Measurements from ENCODE around the gene NSMF.
"Not testable (repeated sequence)": the region's sequence is repeated elsewhere in the genome, so short reads cannot be mapped to it uniquely, and the experiment has no call there.

The NSMF gene

GRCh38 chr9:137416006-137416562, 43.0 kb downstream of the NSMF start:
- no peak overlapping the region for H3K4me3 ChIP-seq (ENCODE audit: low read depth, low read length)

- no peak overlapping the region for H3K4me3 ChIP-seq (ENCODE audit: low read depth, low read length)
Observed at GRCh38 chr9:137415451-137415850, 43.7 kb downstream of the NSMF start.

- H3K4me3 ChIP-seq (ENCODE audit: low read depth, low read length): no peak overlapping the region
Observed at GRCh38 chr9:137412431-137412830, 46.7 kb downstream of the NSMF start.

GRCh38 chr9:137411645-137412380, 47.3 kb downstream of the NSMF start:
- no peak overlapping the region for H3K4me3 ChIP-seq (ENCODE audit: low read depth, low read length)

GRCh38 chr9:137411260-137411644, 47.9 kb downstream of the NSMF start:
- no peak overlapping the region for H3K4me3 ChIP-seq (ENCODE audit: low read depth, low read length)

GRCh38 chr9:137410891-137411249, 48.3 kb downstream of the NSMF start:
- H3K4me3 ChIP-seq (ENCODE audit: low read depth, low read length): no peak overlapping the region

- H3K4me3 ChIP-seq (ENCODE audit: low read depth, low read length): not testable (repeated sequence)
Observed at GRCh38 chr9:137410236-137410890, 48.8 kb downstream of the NSMF start.

- no peak overlapping the region for H3K4me3 ChIP-seq (ENCODE audit: low read depth, low read length)
Observed at GRCh38 chr9:137409515-137409914, 49.6 kb downstream of the NSMF start.

GRCh38 chr9:137408651-137409405, 50.3 kb downstream of the NSMF start:
- no peak overlapping the region for H3K4me3 ChIP-seq (ENCODE audit: low read depth, low read length)

- no peak overlapping the region for H3K4me3 ChIP-seq (ENCODE audit: low read depth, low read length)
Observed at GRCh38 chr9:137407590-137408300, 51.4 kb downstream of the NSMF start.

- no peak overlapping the region for H3K4me3 ChIP-seq (ENCODE audit: low read depth, low read length)
Observed at GRCh38 chr9:137406876-137407589, 52.1 kb downstream of the NSMF start.

GRCh38 chr9:137406085-137406760, 52.9 kb downstream of the NSMF start:
- no peak overlapping the region for H3K4me3 ChIP-seq (ENCODE audit: low read depth, low read length)

- no peak overlapping the region for H3K4me3 ChIP-seq (ENCODE audit: low read depth, low read length)
Observed at GRCh38 chr9:137405677-137406081, 53.5 kb downstream of the NSMF start.

GRCh38 chr9:137404961-137405567, 54.1 kb downstream of the NSMF start:
- H3K4me3 ChIP-seq (ENCODE audit: low read depth, low read length): no peak overlapping the region

- H3K4me3 ChIP-seq (ENCODE audit: low read depth, low read length): no peak overlapping the region
Observed at GRCh38 chr9:137403269-137403668, 55.9 kb downstream of the NSMF start.

GRCh38 chr9:137402746-137403145, 56.4 kb downstream of the NSMF start:
- no peak overlapping the region for H3K4me3 ChIP-seq (ENCODE audit: low read depth, low read length)

- H3K4me3 ChIP-seq (ENCODE audit: low read depth, low read length): no peak overlapping the region
Observed at GRCh38 chr9:137398561-137399468, 60.3 kb downstream of the NSMF start.

- H3K4me3 ChIP-seq (ENCODE audit: low read depth, low read length): no peak overlapping the region
Observed at GRCh38 chr9:137397675-137398423, 61.3 kb downstream of the NSMF start.

Data from iPS-11a (cell line).